ENCODE measurements around the gene CCDC57. TPM values are rescaled to one million over a fixed set of nuclear protein-coding genes. Genes with fewer than 3 reads are reported as not detected.

The CCDC57 gene
- total RNA-seq, 1 experiment from 2014 or later = 140 TPM

DNA sequence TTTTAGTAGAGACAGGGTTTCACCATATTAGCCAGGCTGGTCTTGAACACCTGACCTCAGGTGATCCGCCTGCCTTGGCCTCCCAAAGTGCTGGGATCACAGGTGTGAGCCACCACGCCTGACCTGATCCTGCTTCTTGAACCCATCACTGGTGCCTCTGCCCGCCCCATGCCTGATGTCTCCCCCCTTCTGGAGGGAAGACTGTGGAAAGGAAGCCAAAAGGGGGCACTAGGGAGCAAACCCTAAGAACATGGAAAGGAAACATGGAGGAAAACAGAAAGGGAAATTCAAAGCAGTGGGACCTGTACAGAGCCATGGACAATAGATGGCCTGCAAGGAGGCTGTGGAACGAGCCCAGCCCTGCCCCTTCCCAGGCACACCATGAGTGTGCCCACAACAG, 83.5 kb downstream of the CCDC57 start:
- Histone ChIP-seq H3K36me3 (ENCODE audit: low read depth) (no peaks in the 10 kb centered on the region), H2AFZ (no peak overlapping the region), H3K27ac (no peak overlapping the region), H4K20me1 (ENCODE audit: insufficient read depth) (no peaks in the 10 kb centered on the region), H3K9me3 (ENCODE audit: insufficient read depth, low read depth) (no peaks in the 10 kb centered on the region), H3K4me2 (no peak overlapping the region), H3K79me2 (ENCODE audit: low read depth) (no peaks in the 10 kb centered on the region), H3F3A (ENCODE audit: insufficient read depth, low read depth) (no peaks in the 10 kb centered on the region), H3K4me3 (no peak overlapping the region), H3K4me1 (replicated peaks; ENCODE audit: insufficient read depth) (no peaks in the 10 kb centered on the region), H3K27me3 (ENCODE audit: insufficient read depth, low read depth) (no peaks in the 10 kb centered on the region), H3K9me2 (ENCODE audit: insufficient read depth) (no peaks in the 10 kb centered on the region)
- no peak for TF ChIP-seq CTCF (conservative IDR thresholded peaks at IDR 0.05)
- no peak for TF ChIP-seq EZH2 (IDR thresholded peaks at IDR 0.05; ENCODE audit: low read depth)
- ChIA-PET CTCF (no interaction called here), POLR2A (ENCODE audit: unreplicated experiment) (no interaction called here)
- intact Hi-C loops (cut with micrococcal nuclease; ENCODE audit: unreplicated experiment) = no loop called here
- no peak for DNase-seq
- no TSS peak for BruUV-seq (replicated peaks)

DNA sequence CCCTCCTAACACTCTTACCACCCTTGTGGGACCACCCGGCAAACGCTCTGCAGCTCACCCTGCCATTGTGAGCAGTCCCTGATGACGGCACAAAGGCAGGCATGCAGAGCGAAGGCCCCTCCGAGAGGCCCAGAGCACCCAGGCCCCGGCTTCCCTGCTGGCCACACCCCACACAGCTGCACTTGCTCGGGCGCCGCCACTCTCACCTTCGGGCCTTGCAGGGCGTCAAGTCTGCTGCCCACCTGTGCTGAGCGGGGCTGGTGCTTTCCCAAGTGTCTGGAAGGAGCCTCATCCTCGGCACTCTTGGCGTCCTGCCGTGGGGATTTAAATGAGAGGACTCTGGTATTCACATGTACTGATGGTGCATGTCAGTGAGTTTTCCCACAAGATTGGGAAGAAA, 84.4 kb downstream of the CCDC57 start:
- POLR2A ChIA-PET (ENCODE audit: unreplicated experiment) = no interaction called here
- Histone ChIP-seq H3K79me2 (ENCODE audit: low read depth) (no peaks in the 10 kb centered on the region), H3K27ac (no peak overlapping the region), H3K4me3 (no peak overlapping the region), H4K20me1 (ENCODE audit: insufficient read depth) (no peaks in the 10 kb centered on the region), H3K9me3 (ENCODE audit: insufficient read depth, low read depth) (no peaks in the 10 kb centered on the region), H3K9me2 (ENCODE audit: insufficient read depth) (no peaks in the 10 kb centered on the region), H3F3A (ENCODE audit: insufficient read depth, low read depth) (no peaks in the 10 kb centered on the region), H3K27me3 (ENCODE audit: insufficient read depth, low read depth) (no peaks in the 10 kb centered on the region), H3K4me2 (no peak overlapping the region), H3K4me1 (replicated peaks; ENCODE audit: insufficient read depth) (no peaks in the 10 kb centered on the region), H3K36me3 (ENCODE audit: low read depth) (no peaks in the 10 kb centered on the region), H2AFZ (no peak overlapping the region)
- TF ChIP-seq EZH2 (IDR thresholded peaks at IDR 0.05; ENCODE audit: low read depth) (no peak), CTCF (conservative IDR thresholded peaks at IDR 0.05) (no peak)
- no peak for DNase-seq
- intact Hi-C loops (cut with micrococcal nuclease; ENCODE audit: unreplicated experiment) = no loop called here
- CTCF ChIA-PET = no interaction called here
- BruUV-seq (replicated peaks) = no TSS peak

DNA sequence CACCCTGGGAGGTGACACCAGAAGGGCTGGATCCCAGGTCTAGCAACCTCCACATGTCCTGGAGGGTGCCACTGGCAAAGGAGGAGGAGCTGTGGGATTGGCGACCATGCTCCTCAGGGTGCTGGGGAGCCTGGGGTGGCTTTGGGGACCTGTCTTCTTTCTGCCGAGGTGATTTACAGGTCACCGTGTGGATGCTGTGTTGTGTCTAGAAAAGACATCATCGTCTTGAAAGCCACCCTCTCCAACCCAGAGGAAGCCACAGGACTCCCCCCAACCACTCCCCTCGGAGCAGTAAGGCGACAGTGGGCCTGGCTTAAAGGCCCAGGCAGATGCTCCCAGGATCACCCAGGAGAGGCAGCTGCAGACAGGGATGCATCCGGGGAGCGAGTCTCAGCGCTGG, 84.9 kb downstream of the CCDC57 start:
- no peaks in the 10 kb centered on the region for H3K4me1 ChIP-seq (replicated peaks; ENCODE audit: insufficient read depth)
- TF ChIP-seq EZH2 (IDR thresholded peaks at IDR 0.05; ENCODE audit: low read depth) (no peak), CTCF (conservative IDR thresholded peaks at IDR 0.05) (no peak)
- no TSS peak for BruUV-seq (replicated peaks)
- H3K9me3 ChIP-seq (ENCODE audit: insufficient read depth, low read depth) = no peaks in the 10 kb centered on the region
- H4K20me1 ChIP-seq (ENCODE audit: insufficient read depth) = no peaks in the 10 kb centered on the region
- no peaks in the 10 kb centered on the region for H3K79me2 ChIP-seq (ENCODE audit: low read depth)
- intact Hi-C loops (cut with micrococcal nuclease; ENCODE audit: unreplicated experiment) = no loop called here
- H3K36me3 ChIP-seq (ENCODE audit: low read depth) = no peaks in the 10 kb centered on the region
- H3K4me2 ChIP-seq = no peak overlapping the region
- no peaks in the 10 kb centered on the region for H3K27me3 ChIP-seq (ENCODE audit: insufficient read depth, low read depth)
- POLR2A ChIA-PET (ENCODE audit: unreplicated experiment) = interaction anchor here (0.7 kb wide), 1 partner anchor 28 kb away, joined by 4 read pairs; no protein-coding TSS in a partner anchor
- CTCF ChIA-PET = no interaction called here
- DNase-seq = no peak
- H3K4me3 ChIP-seq = no peak overlapping the region
- H3K9me2 ChIP-seq (ENCODE audit: insufficient read depth) = no peaks in the 10 kb centered on the region
- no peak overlapping the region for H3K27ac ChIP-seq
- no peaks in the 10 kb centered on the region for H3F3A ChIP-seq (ENCODE audit: insufficient read depth, low read depth)
- no peak overlapping the region for H2AFZ ChIP-seq

All from PC-9 (cell line).